Upper lobe of left lung (tissue), 6 donors: ENCODE results near the gene TMEM123. TPM values are rescaled to one million over a fixed set of nuclear protein-coding genes. Genes with fewer than 3 reads are reported as not detected.

ENCODE experiments used
- ATAC-seq, 2 donors: fragments of 200-7000 bp; cut with Tn5 transposase; one replicate each; pipeline ENCODE4 v1.9.1; 2022; ENCODE audit warnings: mild to moderate bottlenecking in 2 of 2, moderate library complexity in 2 of 2; ENCODE audit not compliant: low FRiP score in 2 of 2
- DNase-seq, 2 donors: peaks; one replicate each; pipeline ENCODE4 v3.0.0-alpha.2; 2019 to 2020
- H3K27ac ChIP-seq, 4 donors: fragments of 200-600 bp; sonication (generic); one replicate each; pipeline ENCODE4 v1.5.1; 2016 to 2019
- H3K27me3 ChIP-seq, 4 donors: fragments of 200-600 bp; sonication (generic); one replicate each; pipeline ENCODE4 v1.5.1; 2017 to 2019
- H3K36me3 ChIP-seq, 4 donors: fragments of 200-600 bp; sonication (generic); one replicate each; pipeline ENCODE4 v1.5.1; 2016 to 2019
- H3K4me1 ChIP-seq, 4 donors: fragments of 200-600 bp; sonication (generic); one replicate each; pipeline ENCODE4 v1.5.1; 2018 to 2019
- H3K4me3 ChIP-seq, 4 donors: fragments of 200-600 bp; sonication (generic); one replicate each; pipeline ENCODE4 v1.5.1; 2017 to 2019; ENCODE audit warnings: mild to moderate bottlenecking in 2 of 4, moderate library complexity in 1 of 4
- H3K9me3 ChIP-seq, 4 donors: fragments of 200-600 bp; sonication (generic); one replicate each; pipeline ENCODE4 v1.5.1; 2018 to 2019
- EP300 ChIP-seq, 4 donors: sonication (generic); formaldehyde crosslinking; IDR thresholded peaks; one replicate each; pipeline ENCODE4 v1.5.1; 2017; ENCODE audit warnings: antibody characterized with exemption in 4 of 4, control low read depth in 2 of 4
- POLR2A ChIP-seq, 4 donors: fragments of 450-650 bp; IDR thresholded peaks; one replicate each; pipeline ENCODE4 v1.5.1; 2016 to 2017; ENCODE audit warnings: antibody characterized with exemption in 4 of 4, mild to moderate bottlenecking in 2 of 4
- POLR2AphosphoS5 ChIP-seq, 2 donors: sonication (generic); formaldehyde crosslinking; IDR thresholded peaks; one replicate each; pipeline ENCODE4 v1.5.1; 2017; ENCODE audit warnings: antibody characterized with exemption in 2 of 2
- whole genome bisulfite sequencing, 2 donors: methylation state at CpG; one replicate each; pipeline ENCODE4 v1.1.5; 2017 to 2018; 5-methylcytosine and 5-hydroxymethylcytosine counted together
- total RNA-seq, 6 donors: library from RNA; depleted of rRNA in 4 of 6; stranded (reverse); fragments of >200 nt in 4 of 6; gene quantifications; one replicate each; pipeline versions ENCODE4 v1.1.0 to v1.2.1, GENCODE V29; 2016 to 2021
- TF ChIP-seq, protein P1 (sequence below), 6 experiments: fragments of 450-650 bp in 4 of 6; fragments of 200-600 bp in 2 of 6; sonication (generic) in 2 of 6; IDR thresholded peaks; one replicate each; pipeline ENCODE4 v1.5.1; 2016 to 2019; ENCODE audit warnings: antibody characterized with exemption in 6 of 6
- donor health status: DM: no; HTN: no; CAD: no; lungs with moderate emphysema.
- donor health status: DM: no; HTN: yes; CAD: no; lungs with severe emphysema.

TMEM123 gene
- total RNA-seq, 6 donors from 2014 or later = 55.5 to 200 (median 121) TPM

- no peak overlapping the region for H3K4me3 ChIP-seq
- peak in 1 of 2 donors; percentile 58 for ATAC-seq
- TF ChIP-seq, protein P1, sequence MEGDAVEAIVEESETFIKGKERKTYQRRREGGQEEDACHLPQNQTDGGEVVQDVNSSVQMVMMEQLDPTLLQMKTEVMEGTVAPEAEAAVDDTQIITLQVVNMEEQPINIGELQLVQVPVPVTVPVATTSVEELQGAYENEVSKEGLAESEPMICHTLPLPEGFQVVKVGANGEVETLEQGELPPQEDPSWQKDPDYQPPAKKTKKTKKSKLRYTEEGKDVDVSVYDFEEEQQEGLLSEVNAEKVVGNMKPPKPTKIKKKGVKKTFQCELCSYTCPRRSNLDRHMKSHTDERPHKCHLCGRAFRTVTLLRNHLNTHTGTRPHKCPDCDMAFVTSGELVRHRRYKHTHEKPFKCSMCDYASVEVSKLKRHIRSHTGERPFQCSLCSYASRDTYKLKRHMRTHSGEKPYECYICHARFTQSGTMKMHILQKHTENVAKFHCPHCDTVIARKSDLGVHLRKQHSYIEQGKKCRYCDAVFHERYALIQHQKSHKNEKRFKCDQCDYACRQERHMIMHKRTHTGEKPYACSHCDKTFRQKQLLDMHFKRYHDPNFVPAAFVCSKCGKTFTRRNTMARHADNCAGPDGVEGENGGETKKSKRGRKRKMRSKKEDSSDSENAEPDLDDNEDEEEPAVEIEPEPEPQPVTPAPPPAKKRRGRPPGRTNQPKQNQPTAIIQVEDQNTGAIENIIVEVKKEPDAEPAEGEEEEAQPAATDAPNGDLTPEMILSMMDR (IDR thresholded peaks at IDR 0.05) = no peak
- TF ChIP-seq POLR2A (IDR thresholded peaks at IDR 0.05) = no peak
- no peak for TF ChIP-seq EP300 (IDR thresholded peaks at IDR 0.05)
- TF ChIP-seq POLR2AphosphoS5 (IDR thresholded peaks at IDR 0.05) = no peak
- H3K27ac ChIP-seq = peak overlapping the region in 3 of 4 donors; percentile 19 to 62 (median 24)
- 74 to 78% methylated on average over 3 to 4 of the region's 4 CpGs for WGBS, 2 donors
- peaks cover 6 to 34% (median 21%) of the 10 kb centered on the region in 4 donors for H3K4me1 ChIP-seq
- H3K9me3 ChIP-seq = no peaks in the 10 kb centered on the region
- DNase-seq = no peak
- no peaks in the 10 kb centered on the region for H3K36me3 ChIP-seq
- H3K27me3 ChIP-seq = no peaks in the 10 kb centered on the region
Observed at GRCh38 chr11:102467080-102467708, 14.6 kb upstream of the TMEM123 start.

DNA sequence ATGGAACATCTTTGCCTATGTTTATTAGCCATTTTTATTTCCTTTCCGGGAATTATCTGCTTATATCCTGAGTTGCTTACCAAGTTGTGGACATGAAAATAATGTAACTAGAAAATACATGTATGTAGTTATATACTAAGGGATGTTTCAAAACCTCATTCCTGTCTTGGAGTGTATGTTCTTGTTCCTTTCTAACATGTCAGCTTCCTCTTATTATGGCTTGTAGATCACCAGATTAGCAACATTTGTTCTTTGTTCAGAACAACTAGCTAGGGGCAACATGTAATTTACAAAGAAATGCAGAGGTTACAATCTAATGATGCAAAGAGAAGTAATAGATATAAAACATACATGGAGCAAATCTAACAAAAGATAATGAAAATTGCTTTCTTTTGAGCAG lies 13.1 kb upstream of the TMEM123 start:
- DNase-seq (no peak), ATAC-seq (no peak)
- TF ChIP-seq, protein P1 (IDR thresholded peaks at IDR 0.05) = no peak
- TF ChIP-seq EP300 (IDR thresholded peaks at IDR 0.05) = no peak
- TF ChIP-seq POLR2A (IDR thresholded peaks at IDR 0.05) = no peak
- TF ChIP-seq POLR2AphosphoS5 (IDR thresholded peaks at IDR 0.05) = no peak
- peaks cover 6 to 34% (median 21%) of the 10 kb centered on the region in 4 donors for H3K4me1 ChIP-seq
- H3K27ac ChIP-seq = peak overlapping the region in 1 of 4 donors; percentile 24
- H3K36me3 ChIP-seq = no peaks in the 10 kb centered on the region
- no peaks in the 10 kb centered on the region for H3K9me3 ChIP-seq
- 47 to 60% methylated on average over 1 of the region's 1 CpG for WGBS, 2 donors
- H3K4me3 ChIP-seq = no peak overlapping the region
- no peaks in the 10 kb centered on the region for H3K27me3 ChIP-seq

DNA sequence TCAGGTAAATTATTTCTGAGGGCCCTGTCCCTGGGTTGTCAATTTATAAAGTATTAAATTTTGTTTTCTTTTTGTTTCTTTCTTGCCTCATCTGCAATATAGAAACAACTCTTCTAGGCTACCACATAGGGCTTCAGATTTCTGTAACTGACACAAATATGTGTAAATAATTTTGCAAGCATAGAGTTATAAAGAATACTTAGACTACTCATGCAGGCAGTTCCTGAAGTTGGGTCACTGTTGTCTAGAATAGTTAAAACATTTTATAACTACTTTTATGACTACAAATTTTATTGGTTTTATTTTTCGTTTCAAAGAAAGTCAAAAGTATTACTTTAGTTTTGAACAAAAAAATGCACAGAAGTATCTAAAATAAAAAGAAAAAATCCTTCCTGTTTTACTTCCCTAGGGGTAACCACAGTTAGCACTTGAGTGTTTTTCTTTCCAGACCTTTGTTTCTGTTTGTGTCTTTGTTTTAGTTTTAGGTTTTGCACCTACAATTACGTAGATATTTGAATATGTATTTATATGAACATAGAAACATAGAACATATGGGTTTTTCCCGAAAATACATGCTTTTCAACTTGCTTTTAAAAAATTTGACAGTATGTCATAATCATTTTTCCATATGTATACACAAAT lies 12.4 kb upstream of the TMEM123 start:
- Histone ChIP-seq H3K4me1 (peaks cover 6 to 36% (median 21%) of the 10 kb centered on the region in 4 donors), H3K27me3 (no peaks in the 10 kb centered on the region), H3K9me3 (no peaks in the 10 kb centered on the region), H3K4me3 (no peak overlapping the region), H3K36me3 (no peaks in the 10 kb centered on the region), H3K27ac (peak overlapping the region in 1 of 4 donors; percentile 7)
- TF ChIP-seq POLR2AphosphoS5 (IDR thresholded peaks at IDR 0.05) (no peak), EP300 (IDR thresholded peaks at IDR 0.05) (no peak), POLR2A (IDR thresholded peaks at IDR 0.05) (no peak)
- TF ChIP-seq, protein P1 (IDR thresholded peaks at IDR 0.05) = no peak
- DNase-seq (no peak), ATAC-seq (no peak)
- WGBS, 2 donors = 43 to 50% methylated on average over 3 of the region's 3 CpGs

- DNase-seq = peak in 1 of 2 donors; percentile 60
- H3K4me1 ChIP-seq = peaks cover 6 to 27% (median 19%) of the 10 kb centered on the region in 4 donors
- no peak overlapping the region for H3K4me3 ChIP-seq
- H3K27ac ChIP-seq = no peak overlapping the region
- H3K36me3 ChIP-seq = no peaks in the 10 kb centered on the region
- WGBS, 2 donors = 94 to 97% methylated on average over 9 of the region's 9 CpGs
- TF ChIP-seq POLR2A (IDR thresholded peaks at IDR 0.05) (no peak), EP300 (IDR thresholded peaks at IDR 0.05) (no peak), POLR2AphosphoS5 (IDR thresholded peaks at IDR 0.05) (no peak)
- TF ChIP-seq, protein P1 (IDR thresholded peaks at IDR 0.05) = no peak
- no peaks in the 10 kb centered on the region for H3K9me3 ChIP-seq
- H3K27me3 ChIP-seq = no peaks in the 10 kb centered on the region
- ATAC-seq = no peak
Observed at GRCh38 chr11:102464037-102464436, 11.5 kb upstream of the TMEM123 start.
